ENCODE results near the gene GOLGA6L2.

DNA sequence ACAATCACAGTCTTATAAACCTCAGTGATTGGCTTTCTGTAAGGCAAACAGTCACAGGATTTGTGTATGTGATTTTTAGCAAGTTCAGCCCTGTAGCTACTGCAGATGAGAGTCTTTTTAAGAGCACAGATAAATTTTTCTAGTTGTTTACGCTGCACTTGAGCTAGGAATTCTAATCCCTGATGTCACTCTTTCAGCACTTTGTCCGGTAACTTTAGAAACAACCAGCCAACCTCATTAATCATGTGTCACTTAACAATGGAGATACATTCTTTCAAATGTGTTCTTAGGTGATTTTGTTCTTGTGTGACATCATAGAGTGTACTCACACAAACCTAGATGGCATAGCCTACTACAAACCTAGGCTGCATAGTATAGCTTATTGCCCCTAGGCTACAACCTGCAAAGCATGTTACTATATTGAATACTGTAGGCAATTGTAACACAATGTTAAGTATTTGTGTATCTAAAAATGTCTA is 36.8 kb upstream of the GOLGA6L2 start:
- no peak for TF ChIP-seq HOXD1 (CRISPR knock-in tag; IDR thresholded peaks at IDR 0.05)
- no peak for TF ChIP-seq ZNF263 (CRISPR knock-in tag; IDR thresholded peaks at IDR 0.05)
- no peak for TF ChIP-seq ZFX (CRISPR knock-in tag; IDR thresholded peaks at IDR 0.05; ENCODE audit: low read depth)
- no peak for TF ChIP-seq GABPA (IDR thresholded peaks at IDR 0.05; ENCODE audit: low read depth, low read length)
- no peak for TF ChIP-seq GABPA (CRISPR knock-in tag; IDR thresholded peaks at IDR 0.05; ENCODE audit: low read depth)
- TF ChIP-seq, protein P1, sequence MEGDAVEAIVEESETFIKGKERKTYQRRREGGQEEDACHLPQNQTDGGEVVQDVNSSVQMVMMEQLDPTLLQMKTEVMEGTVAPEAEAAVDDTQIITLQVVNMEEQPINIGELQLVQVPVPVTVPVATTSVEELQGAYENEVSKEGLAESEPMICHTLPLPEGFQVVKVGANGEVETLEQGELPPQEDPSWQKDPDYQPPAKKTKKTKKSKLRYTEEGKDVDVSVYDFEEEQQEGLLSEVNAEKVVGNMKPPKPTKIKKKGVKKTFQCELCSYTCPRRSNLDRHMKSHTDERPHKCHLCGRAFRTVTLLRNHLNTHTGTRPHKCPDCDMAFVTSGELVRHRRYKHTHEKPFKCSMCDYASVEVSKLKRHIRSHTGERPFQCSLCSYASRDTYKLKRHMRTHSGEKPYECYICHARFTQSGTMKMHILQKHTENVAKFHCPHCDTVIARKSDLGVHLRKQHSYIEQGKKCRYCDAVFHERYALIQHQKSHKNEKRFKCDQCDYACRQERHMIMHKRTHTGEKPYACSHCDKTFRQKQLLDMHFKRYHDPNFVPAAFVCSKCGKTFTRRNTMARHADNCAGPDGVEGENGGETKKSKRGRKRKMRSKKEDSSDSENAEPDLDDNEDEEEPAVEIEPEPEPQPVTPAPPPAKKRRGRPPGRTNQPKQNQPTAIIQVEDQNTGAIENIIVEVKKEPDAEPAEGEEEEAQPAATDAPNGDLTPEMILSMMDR (CRISPR knock-in tag; IDR thresholded peaks at IDR 0.05) = no peak

All from HepG2 (cell line).